ENCODE results near the gene GALNT17.

DNA sequence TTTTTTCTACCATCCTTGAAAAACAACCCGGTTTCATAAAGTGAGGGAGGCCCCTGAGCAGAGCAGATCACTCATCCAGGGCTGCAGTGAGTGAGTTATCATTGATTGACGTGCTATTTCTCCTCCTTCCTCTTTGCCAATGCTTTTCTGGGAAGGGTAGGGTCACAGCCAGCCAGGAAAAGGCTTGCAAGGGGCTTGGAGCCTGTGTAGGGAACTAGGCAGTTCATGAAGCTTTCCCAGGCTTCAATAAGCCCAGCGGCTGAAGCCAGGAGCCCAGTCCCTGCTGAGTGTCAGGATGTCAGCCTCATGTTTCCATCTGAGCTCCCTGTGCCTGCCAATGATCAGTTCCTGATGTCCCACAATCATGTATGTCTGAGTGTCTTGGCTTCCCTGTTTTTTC, 584.7 kb downstream of the GALNT17 start:
- TF ChIP-seq, protein P1, sequence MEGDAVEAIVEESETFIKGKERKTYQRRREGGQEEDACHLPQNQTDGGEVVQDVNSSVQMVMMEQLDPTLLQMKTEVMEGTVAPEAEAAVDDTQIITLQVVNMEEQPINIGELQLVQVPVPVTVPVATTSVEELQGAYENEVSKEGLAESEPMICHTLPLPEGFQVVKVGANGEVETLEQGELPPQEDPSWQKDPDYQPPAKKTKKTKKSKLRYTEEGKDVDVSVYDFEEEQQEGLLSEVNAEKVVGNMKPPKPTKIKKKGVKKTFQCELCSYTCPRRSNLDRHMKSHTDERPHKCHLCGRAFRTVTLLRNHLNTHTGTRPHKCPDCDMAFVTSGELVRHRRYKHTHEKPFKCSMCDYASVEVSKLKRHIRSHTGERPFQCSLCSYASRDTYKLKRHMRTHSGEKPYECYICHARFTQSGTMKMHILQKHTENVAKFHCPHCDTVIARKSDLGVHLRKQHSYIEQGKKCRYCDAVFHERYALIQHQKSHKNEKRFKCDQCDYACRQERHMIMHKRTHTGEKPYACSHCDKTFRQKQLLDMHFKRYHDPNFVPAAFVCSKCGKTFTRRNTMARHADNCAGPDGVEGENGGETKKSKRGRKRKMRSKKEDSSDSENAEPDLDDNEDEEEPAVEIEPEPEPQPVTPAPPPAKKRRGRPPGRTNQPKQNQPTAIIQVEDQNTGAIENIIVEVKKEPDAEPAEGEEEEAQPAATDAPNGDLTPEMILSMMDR (IDR thresholded peaks at IDR 0.05): no peak
- TF ChIP-seq POLR2A (IDR thresholded peaks at IDR 0.05): no peak

Data from breast epithelium (tissue), 3 donors.